Tibial nerve (tissue), 4 donors: ENCODE data around the gene HSP90AB1. TPM values are rescaled to one million over a fixed set of nuclear protein-coding genes. Genes with fewer than 3 reads are reported as not detected.

Source experiments
- DNase-seq, 2 donors: peaks; one replicate each; pipeline ENCODE4 v3.0.0-alpha.2; 2019; ENCODE audit warnings: low spot score in 2 of 2
- H3K27ac ChIP-seq, 4 donors: fragments of 200-600 bp; sonication (generic) in 3 of 4; one replicate each; pipeline ENCODE4 v1.5.1; 2017 to 2019; ENCODE audit warnings: mild to moderate bottlenecking in 1 of 4
- H3K27me3 ChIP-seq, 2 donors: fragments of 200-600 bp; sonication (generic) in 1 of 2; one replicate each; pipeline versions ENCODE4 v1.5.1 to v1.6.0; 2017 to 2019
- H3K36me3 ChIP-seq, 3 donors: fragments of 200-600 bp; sonication (generic); one replicate each; pipeline ENCODE4 v1.5.1; 2018 to 2019
- H3K4me1 ChIP-seq, 4 donors: fragments of 200-600 bp; sonication (generic) in 3 of 4; one replicate each; pipeline ENCODE4 v1.5.1; 2017 to 2019
- H3K4me3 ChIP-seq, 4 donors: fragments of 200-600 bp; sonication (generic) in 3 of 4; one replicate each; pipeline ENCODE4 v1.5.1; 2017 to 2019; ENCODE audit warnings: mild to moderate bottlenecking in 1 of 4, moderate library complexity in 1 of 4
- H3K9me3 ChIP-seq, 4 donors: fragments of 200-600 bp; sonication (generic) in 3 of 4; one replicate each; pipeline ENCODE4 v1.5.1; 2017 to 2019
- EP300 ChIP-seq, 2 donors: sonication (generic); formaldehyde crosslinking; IDR thresholded peaks; one replicate each; pipeline ENCODE4 v1.6.1; 2017; ENCODE audit warnings: antibody characterized with exemption in 2 of 2, mild to moderate bottlenecking in 1 of 2
- POLR2A ChIP-seq, 2 donors: fragments of 450-650 bp; IDR thresholded peaks; one replicate each; pipeline ENCODE4 v1.6.1; 2017; ENCODE audit warnings: antibody characterized with exemption in 2 of 2, mild to moderate bottlenecking in 2 of 2, moderate library complexity in 2 of 2
- WGBS, 2 donors: methylation state at CpG; one replicate each; pipeline ENCODE4 v1.1.5; 2018; 5-methylcytosine and 5-hydroxymethylcytosine counted together
- total RNA-seq, 4 donors: library from RNA; depleted of rRNA; stranded (reverse); fragments of >200 nt; gene quantifications; one replicate each; pipeline ENCODE4 v1.1.0, GENCODE V29; 2016
- TF ChIP-seq, protein P1 (sequence below), 5 experiments: fragments of 200-600 bp in 3 of 5; fragments of 450-650 bp in 2 of 5; sonication (generic) in 3 of 5; IDR thresholded peaks; one replicate each; pipeline ENCODE4 v1.5.1; 2016 to 2019; ENCODE audit warnings: antibody characterized with exemption in 5 of 5, mild to moderate bottlenecking in 3 of 5, moderate library complexity in 2 of 5

HSP90AB1 gene
- total RNA-seq, 4 donors from 2014 or later = 485 to 580 (median 543) TPM

DNA sequence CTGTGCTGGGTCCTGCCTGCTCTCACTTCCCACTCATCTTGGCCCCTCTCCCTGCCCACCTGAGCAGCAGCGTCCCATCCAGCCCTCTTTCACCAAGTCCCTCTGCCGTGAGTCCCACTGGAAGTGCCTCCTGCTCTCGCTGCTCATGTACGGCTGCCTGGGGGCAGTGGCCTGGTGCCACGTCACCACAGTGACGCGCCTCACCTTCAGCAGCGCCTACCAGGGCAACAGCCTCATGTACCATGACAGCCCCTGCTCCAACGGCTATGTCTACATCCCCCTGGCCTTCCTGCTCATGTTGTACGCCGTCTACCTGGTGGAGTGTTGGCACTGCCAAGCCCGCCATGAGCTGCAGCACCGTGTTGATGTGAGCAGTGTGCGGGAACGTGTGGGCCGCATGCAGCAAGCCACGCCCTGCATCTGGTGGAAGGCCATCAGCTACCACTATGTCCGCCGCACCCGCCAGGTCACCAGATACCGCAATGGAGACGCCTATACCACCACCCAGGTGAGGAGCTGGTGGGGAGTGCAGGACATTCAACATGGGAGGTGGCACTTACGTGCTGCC, 26.2 kb downstream of the HSP90AB1 start:
- Histone ChIP-seq H3K9me3 (no peaks in the 10 kb centered on the region), H3K4me3 (no peak overlapping the region), H3K36me3 (no peaks in the 10 kb centered on the region), H3K27ac (no peak overlapping the region), H3K27me3 (peaks cover 0 to 94% of the 10 kb centered on the region in 2 donors), H3K4me1 (peaks cover 0 to 27% (median 5%) of the 10 kb centered on the region in 4 donors)
- no peak for DNase-seq
- TF ChIP-seq, protein P1, sequence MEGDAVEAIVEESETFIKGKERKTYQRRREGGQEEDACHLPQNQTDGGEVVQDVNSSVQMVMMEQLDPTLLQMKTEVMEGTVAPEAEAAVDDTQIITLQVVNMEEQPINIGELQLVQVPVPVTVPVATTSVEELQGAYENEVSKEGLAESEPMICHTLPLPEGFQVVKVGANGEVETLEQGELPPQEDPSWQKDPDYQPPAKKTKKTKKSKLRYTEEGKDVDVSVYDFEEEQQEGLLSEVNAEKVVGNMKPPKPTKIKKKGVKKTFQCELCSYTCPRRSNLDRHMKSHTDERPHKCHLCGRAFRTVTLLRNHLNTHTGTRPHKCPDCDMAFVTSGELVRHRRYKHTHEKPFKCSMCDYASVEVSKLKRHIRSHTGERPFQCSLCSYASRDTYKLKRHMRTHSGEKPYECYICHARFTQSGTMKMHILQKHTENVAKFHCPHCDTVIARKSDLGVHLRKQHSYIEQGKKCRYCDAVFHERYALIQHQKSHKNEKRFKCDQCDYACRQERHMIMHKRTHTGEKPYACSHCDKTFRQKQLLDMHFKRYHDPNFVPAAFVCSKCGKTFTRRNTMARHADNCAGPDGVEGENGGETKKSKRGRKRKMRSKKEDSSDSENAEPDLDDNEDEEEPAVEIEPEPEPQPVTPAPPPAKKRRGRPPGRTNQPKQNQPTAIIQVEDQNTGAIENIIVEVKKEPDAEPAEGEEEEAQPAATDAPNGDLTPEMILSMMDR (IDR thresholded peaks at IDR 0.05) = no peak
- TF ChIP-seq POLR2A (IDR thresholded peaks at IDR 0.05) (no peak), EP300 (IDR thresholded peaks at IDR 0.05) (no peak)
- 87 to 90% methylated on average over 22 to 23 of the region's 23 CpGs for WGBS, 2 donors

DNA sequence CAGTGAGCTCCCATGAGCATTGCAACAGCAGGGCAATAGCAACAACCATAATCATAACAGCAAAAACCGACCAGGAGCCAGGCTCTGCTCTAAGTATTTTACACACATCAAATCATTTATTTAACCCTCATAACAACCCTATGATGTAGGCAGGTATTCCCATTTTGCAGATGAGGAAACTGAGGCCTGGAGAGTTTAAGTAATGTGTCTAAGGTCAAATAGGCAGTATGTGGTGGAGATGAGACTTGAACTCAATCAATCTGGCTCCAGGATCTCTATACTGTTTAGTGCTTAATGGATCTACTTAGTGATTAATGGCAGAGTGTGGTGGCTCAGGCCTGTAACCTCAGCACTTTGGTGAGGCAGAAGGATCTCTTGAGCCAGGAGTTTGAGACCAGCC, 26.7 kb downstream of the HSP90AB1 start:
- Histone ChIP-seq H3K4me1 (peaks cover 0 to 27% (median 5%) of the 10 kb centered on the region in 4 donors), H3K9me3 (no peaks in the 10 kb centered on the region), H3K27me3 (peaks cover 0 to 89% of the 10 kb centered on the region in 2 donors), H3K4me3 (no peak overlapping the region), H3K27ac (no peak overlapping the region), H3K36me3 (no peaks in the 10 kb centered on the region)
- TF ChIP-seq, protein P1 (IDR thresholded peaks at IDR 0.05) = no peak
- TF ChIP-seq EP300 (IDR thresholded peaks at IDR 0.05) = no peak
- no peak for TF ChIP-seq POLR2A (IDR thresholded peaks at IDR 0.05)
- no peak for DNase-seq
- 36 to 67% methylated on average over 1 of the region's 1 CpG for WGBS, 2 donors

DNA sequence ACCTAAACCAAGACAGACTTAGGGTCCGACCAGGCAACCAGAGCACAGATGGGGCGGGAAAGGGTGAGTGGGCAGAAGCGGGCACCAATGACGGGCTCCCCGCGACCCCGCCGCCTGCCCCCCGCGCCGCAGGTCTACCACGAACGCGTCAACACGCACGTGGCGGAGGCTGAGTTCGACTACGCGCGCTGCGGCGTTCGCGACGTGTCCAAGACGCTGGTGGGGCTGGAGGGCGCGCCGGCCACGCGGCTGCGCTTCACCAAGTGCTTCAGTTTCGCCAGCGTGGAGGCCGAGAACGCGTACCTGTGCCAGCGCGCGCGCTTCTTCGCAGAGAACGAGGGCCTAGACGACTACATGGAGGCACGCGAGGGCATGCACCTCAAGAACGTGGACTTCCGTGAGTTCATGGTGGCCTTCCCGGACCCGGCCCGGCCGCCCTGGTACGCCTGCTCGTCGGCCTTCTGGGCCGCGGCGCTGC, 28.4 kb downstream of the HSP90AB1 start:
- DNase-seq = no peak
- Histone ChIP-seq H3K9me3 (no peaks in the 10 kb centered on the region), H3K4me1 (peaks cover 0 to 20% (median 5%) of the 10 kb centered on the region in 4 donors), H3K27me3 (peaks cover 0 to 72% of the 10 kb centered on the region in 2 donors), H3K27ac (no peak overlapping the region), H3K4me3 (peak overlapping the region in 1 of 4 donors; percentile 46), H3K36me3 (no peaks in the 10 kb centered on the region)
- TF ChIP-seq POLR2A (IDR thresholded peaks at IDR 0.05) = no peak
- TF ChIP-seq, protein P1 (IDR thresholded peaks at IDR 0.05) = no peak
- TF ChIP-seq EP300 (IDR thresholded peaks at IDR 0.05) = no peak
- 84 to 89% methylated on average over 50 to 59 of the region's 59 CpGs for WGBS, 2 donors

DNA sequence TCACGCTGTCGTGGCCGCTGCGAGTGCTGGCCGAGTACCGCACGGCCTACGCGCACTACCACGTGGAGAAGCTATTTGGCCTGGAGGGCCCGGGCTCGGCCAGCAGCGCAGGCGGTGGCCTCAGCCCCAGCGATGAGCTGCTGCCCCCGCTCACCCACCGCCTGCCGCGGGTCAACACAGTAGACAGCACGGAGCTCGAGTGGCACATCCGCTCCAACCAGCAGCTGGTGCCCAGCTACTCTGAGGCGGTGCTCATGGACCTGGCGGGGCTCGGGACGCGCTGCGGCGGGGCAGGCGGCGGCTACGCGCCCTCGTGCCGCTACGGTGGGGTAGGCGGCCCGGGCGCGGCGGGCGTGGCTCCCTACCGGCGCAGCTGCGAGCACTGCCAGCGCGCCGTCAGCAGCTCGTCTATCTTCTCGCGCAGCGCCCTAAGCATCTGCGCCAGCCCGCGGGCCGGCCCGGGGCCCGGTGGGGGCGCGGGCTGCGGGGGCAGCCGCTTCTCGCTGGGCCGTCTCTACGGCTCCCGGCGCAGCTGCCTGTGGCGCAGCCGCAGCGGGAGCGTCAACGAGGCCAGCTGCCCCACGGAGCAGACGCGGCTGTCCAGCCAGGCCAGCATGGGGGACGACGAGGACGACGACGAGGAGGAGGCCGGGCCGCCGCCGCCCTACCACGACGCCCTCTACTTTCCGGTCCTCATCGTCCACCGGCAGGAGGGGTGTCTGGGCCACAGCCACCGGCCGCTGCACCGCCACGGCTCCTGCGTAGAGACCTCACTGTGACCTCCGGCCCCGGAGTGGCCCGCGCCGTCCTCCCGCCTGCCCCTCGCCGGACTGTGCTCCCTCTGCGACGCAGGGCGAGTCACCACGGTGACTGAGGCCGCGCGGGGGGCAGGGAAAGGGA, 29.1 kb downstream of the HSP90AB1 start:
- Histone ChIP-seq H3K36me3 (no peaks in the 10 kb centered on the region), H3K9me3 (no peaks in the 10 kb centered on the region), H3K4me1 (peaks cover 0 to 15% (median 5%) of the 10 kb centered on the region in 4 donors), H3K27me3 (peaks cover 0 to 68% of the 10 kb centered on the region in 2 donors), H3K4me3 (peak overlapping the region in 3 of 4 donors; percentile 15 to 46 (median 27)), H3K27ac (no peak overlapping the region)
- TF ChIP-seq POLR2A (IDR thresholded peaks at IDR 0.05) (no peak), EP300 (IDR thresholded peaks at IDR 0.05) (no peak)
- TF ChIP-seq, protein P1 (IDR thresholded peaks at IDR 0.05) = no peak
- DNase-seq = no peak
- 21 to 25% methylated on average over 34 to 48 of the region's 109 CpGs for WGBS, 2 donors
